HG03442 (cell line): Measurements from ENCODE around the gene OR2AE1.

Experiments
- ATAC-seq: cut with Tn5 transposase; IDR thresholded peaks from one replicate; pipeline ENCODE4 v1.9.1; 2021; ENCODE audit warnings: mild to moderate bottlenecking, moderate library complexity; ENCODE audit not compliant: unreplicated experiment

OR2AE1 gene

GRCh38 chr7:99860281-99861127 lies 16.3 kb downstream of the OR2AE1 start:
- no peak for ATAC-seq

- ATAC-seq: no peak
Measured at GRCh38 chr7:99855236-99855635, 21.6 kb downstream of the OR2AE1 start.

GRCh38 chr7:99848420-99849216 lies 28.2 kb downstream of the OR2AE1 start:
- ATAC-seq: no peak

GRCh38 chr7:99844328-99844727 lies 32.5 kb downstream of the OR2AE1 start:
- no peak for ATAC-seq

- ATAC-seq: no peak
Measured at GRCh38 chr7:99843808-99844207, 33.0 kb downstream of the OR2AE1 start.

GRCh38 chr7:99842926-99843325 lies 33.9 kb downstream of the OR2AE1 start:
- no peak for ATAC-seq

- ATAC-seq: no peak
Measured at GRCh38 chr7:99840136-99840869, 36.5 kb downstream of the OR2AE1 start.

GRCh38 chr7:99839287-99840021 lies 37.4 kb downstream of the OR2AE1 start:
- no peak for ATAC-seq

- ATAC-seq: no peak
Measured at GRCh38 chr7:99837649-99838361, 39.0 kb downstream of the OR2AE1 start.

- no peak for ATAC-seq
Measured at GRCh38 chr7:99835189-99835588, 41.6 kb downstream of the OR2AE1 start.

GRCh38 chr7:99834382-99834781 lies 42.5 kb downstream of the OR2AE1 start:
- no peak for ATAC-seq

- no peak for ATAC-seq
Measured at GRCh38 chr7:99833289-99833877, 43.5 kb downstream of the OR2AE1 start.

GRCh38 chr7:99831595-99831994 lies 45.2 kb downstream of the OR2AE1 start:
- ATAC-seq: no peak

- no peak for ATAC-seq
Measured at GRCh38 chr7:99829524-99830160, 47.2 kb downstream of the OR2AE1 start.

- ATAC-seq: no peak
Measured at GRCh38 chr7:99828811-99829210, 48.0 kb downstream of the OR2AE1 start.

- no peak for ATAC-seq
Measured at GRCh38 chr7:99827040-99827778, 49.6 kb downstream of the OR2AE1 start.
